GM23338 (cell line): ENCODE results near the gene TRIM15.

Experiments
- CREB1 ChIP-seq: fragments of 250-450 bp; sonication (Bioruptor Pico); IDR thresholded peaks from 2 replicates; pipeline ENCODE4 v1.5.0; 2020; ENCODE audit warnings: low read depth, mild to moderate bottlenecking, moderate library complexity
- EZH2 ChIP-seq: fragments of 200-600 bp; sonication (generic); IDR thresholded peaks from one replicate; pipeline ENCODE4 v1.8.0; 2017; ENCODE audit warnings: antibody characterized with exemption, mild to moderate bottlenecking, low read depth; ENCODE audit not compliant: unreplicated experiment
- EZH2phosphoT487 ChIP-seq: fragments of 200-600 bp; sonication (generic); IDR thresholded peaks from one replicate; pipeline ENCODE4 v1.8.1; 2018; ENCODE audit warnings: antibody characterized with exemption; ENCODE audit not compliant: unreplicated experiment
- POLR2AphosphoS5 ChIP-seq: IDR thresholded peaks from 2 replicates; pipeline ENCODE4 v1.6.1; 2016; ENCODE audit warnings: antibody characterized with exemption, low read depth
- STAT1 ChIP-seq: IDR thresholded peaks from one replicate; pipeline ENCODE4 v1.6.1; 2016; ENCODE audit warnings: antibody characterized with exemption; ENCODE audit not compliant: unreplicated experiment
- ZNF331 ChIP-seq: fragments of 250-450 bp; sonication (Bioruptor Pico); IDR thresholded peaks from 2 replicates; pipeline ENCODE4 v1.5.0; 2020; ENCODE audit warnings: low read depth, mild to moderate bottlenecking, moderate library complexity
- TF ChIP-seq, protein P1 (sequence below), 2 experiments: fragments of 200-600 bp in 1 of 2; sonication (generic) in 1 of 2; conservative IDR thresholded peaks; 2 replicates each; pipeline versions ENCODE4 v1.5.1 to v1.6.1; 2016 to 2017; ENCODE audit warnings: antibody characterized with exemption in 2 of 2, low read depth in 2 of 2, mild to moderate bottlenecking in 2 of 2, moderate library complexity in 1 of 2
- TF ChIP-seq, protein P2 (sequence below): IDR thresholded peaks from one replicate; pipeline ENCODE4 v1.6.1; 2018; ENCODE audit warnings: antibody characterized with exemption; ENCODE audit not compliant: unreplicated experiment

DNA sequence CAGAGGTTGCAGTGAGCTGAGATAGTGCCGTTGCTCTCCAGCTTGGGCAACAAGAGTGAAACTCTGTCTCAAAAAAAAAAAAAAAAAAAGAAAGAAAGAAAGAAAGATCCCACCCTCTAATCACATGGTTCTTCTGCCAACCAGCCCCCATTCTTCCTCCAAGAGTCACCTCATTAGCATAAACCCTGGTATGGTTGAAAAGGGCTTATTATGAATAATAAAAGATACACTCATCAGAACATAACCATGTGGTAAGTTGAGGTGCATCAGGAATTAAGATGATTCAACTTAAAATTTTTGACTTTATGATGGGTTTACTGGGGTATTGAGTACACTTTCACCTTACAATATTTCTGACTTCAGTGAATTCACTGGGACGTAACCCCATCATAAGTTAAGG lies 28.2 kb upstream of the TRIM15 start:
- TF ChIP-seq POLR2AphosphoS5 (no peak), EZH2 (no peak), STAT1 (no peak), CREB1 (CRISPR knock-in tag) (no peak), EZH2phosphoT487 (no peak), ZNF331 (CRISPR knock-in tag) (no peak)
- TF ChIP-seq, protein P1, sequence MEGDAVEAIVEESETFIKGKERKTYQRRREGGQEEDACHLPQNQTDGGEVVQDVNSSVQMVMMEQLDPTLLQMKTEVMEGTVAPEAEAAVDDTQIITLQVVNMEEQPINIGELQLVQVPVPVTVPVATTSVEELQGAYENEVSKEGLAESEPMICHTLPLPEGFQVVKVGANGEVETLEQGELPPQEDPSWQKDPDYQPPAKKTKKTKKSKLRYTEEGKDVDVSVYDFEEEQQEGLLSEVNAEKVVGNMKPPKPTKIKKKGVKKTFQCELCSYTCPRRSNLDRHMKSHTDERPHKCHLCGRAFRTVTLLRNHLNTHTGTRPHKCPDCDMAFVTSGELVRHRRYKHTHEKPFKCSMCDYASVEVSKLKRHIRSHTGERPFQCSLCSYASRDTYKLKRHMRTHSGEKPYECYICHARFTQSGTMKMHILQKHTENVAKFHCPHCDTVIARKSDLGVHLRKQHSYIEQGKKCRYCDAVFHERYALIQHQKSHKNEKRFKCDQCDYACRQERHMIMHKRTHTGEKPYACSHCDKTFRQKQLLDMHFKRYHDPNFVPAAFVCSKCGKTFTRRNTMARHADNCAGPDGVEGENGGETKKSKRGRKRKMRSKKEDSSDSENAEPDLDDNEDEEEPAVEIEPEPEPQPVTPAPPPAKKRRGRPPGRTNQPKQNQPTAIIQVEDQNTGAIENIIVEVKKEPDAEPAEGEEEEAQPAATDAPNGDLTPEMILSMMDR (conservative IDR thresholded peaks at IDR 0.05; ENCODE audit: low read depth in 2 of 2) = no peak
- TF ChIP-seq, protein P2, sequence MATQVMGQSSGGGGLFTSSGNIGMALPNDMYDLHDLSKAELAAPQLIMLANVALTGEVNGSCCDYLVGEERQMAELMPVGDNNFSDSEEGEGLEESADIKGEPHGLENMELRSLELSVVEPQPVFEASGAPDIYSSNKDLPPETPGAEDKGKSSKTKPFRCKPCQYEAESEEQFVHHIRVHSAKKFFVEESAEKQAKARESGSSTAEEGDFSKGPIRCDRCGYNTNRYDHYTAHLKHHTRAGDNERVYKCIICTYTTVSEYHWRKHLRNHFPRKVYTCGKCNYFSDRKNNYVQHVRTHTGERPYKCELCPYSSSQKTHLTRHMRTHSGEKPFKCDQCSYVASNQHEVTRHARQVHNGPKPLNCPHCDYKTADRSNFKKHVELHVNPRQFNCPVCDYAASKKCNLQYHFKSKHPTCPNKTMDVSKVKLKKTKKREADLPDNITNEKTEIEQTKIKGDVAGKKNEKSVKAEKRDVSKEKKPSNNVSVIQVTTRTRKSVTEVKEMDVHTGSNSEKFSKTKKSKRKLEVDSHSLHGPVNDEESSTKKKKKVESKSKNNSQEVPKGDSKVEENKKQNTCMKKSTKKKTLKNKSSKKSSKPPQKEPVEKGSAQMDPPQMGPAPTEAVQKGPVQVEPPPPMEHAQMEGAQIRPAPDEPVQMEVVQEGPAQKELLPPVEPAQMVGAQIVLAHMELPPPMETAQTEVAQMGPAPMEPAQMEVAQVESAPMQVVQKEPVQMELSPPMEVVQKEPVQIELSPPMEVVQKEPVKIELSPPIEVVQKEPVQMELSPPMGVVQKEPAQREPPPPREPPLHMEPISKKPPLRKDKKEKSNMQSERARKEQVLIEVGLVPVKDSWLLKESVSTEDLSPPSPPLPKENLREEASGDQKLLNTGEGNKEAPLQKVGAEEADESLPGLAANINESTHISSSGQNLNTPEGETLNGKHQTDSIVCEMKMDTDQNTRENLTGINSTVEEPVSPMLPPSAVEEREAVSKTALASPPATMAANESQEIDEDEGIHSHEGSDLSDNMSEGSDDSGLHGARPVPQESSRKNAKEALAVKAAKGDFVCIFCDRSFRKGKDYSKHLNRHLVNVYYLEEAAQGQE = no peak
